SK-N-SH (cell line): ENCODE data around the gene CSF2RB. TPM values are rescaled to one million over a fixed set of nuclear protein-coding genes. Genes with fewer than 3 reads are reported as not detected.

Experiments used
- CTCF ChIA-PET: fragments of 300-600, 350-600 bp; formaldehyde crosslinking; extraction: SDS; loops from one replicate; lab custom pipeline; 2021; lab: Yijun Ruan, JAX
- POLR2A ChIA-PET: fragments of 350-600 bp; sonication (Branson Sonifier 250); formaldehyde crosslinking; extraction: SDS; loops from one replicate; lab custom pipeline; 2020; ENCODE audit warnings: antibody characterized with exemption, inconsistent platforms; lab: Yijun Ruan, JAX
- DNase-seq: peaks from one replicate; pipeline ENCODE4 v3.0.0; 2012
- H2AFZ ChIP-seq: fragments of 200-600 bp; sonication (generic); 2 replicates; pipeline ENCODE4 v1.8.1; 2016; ENCODE audit warnings: antibody characterized with exemption, mild to moderate bottlenecking, low read depth
- H3F3A ChIP-seq: fragments of 200-600 bp; sonication (generic); replicated peaks from 2 replicates; pipeline ENCODE3; 2016; ENCODE audit warnings: antibody characterized with exemption, mild to moderate bottlenecking; ENCODE audit not compliant: insufficient read depth
- H3K27ac ChIP-seq, 2 experiments: fragments of 200-500 bp in 1 of 2; fragments of 200-600 bp in 1 of 2; sonication (Bioruptor generic) in 1 of 2; sonication (generic), shearing (Covaris generic) in 1 of 2; 2 replicates each; pipeline versions ENCODE4 v1.5.1 to v1.6.1; 2014 to 2016; ENCODE audit warnings: low read depth in 2 of 2, inconsistent platforms in 1 of 2, low read length in 1 of 2, mild to moderate bottlenecking in 1 of 2, mixed read lengths in 1 of 2
- H3K27me3 ChIP-seq: fragments of 200-600 bp; sonication (generic), shearing (Covaris generic); 2 replicates; pipeline ENCODE4 v1.6.1; 2016; ENCODE audit warnings: mixed run types; ENCODE audit not compliant: insufficient read depth
- H3K36me3 ChIP-seq, 2 experiments: fragments of 200-500 bp in 1 of 2; fragments of 200-600 bp in 1 of 2; sonication (Bioruptor generic) in 1 of 2; sonication (generic) in 1 of 2; replicated peaks in 1 of 2; 2 replicates each; pipeline versions ENCODE3 to v1.5.1; 2014 to 2016; ENCODE audit warnings: low read length in 1 of 2, mild to moderate bottlenecking in 1 of 2; ENCODE audit not compliant: insufficient read depth in 2 of 2, control insufficient read depth in 1 of 2
- H3K4me1 ChIP-seq, 2 experiments: fragments of 200-500 bp in 1 of 2; fragments of 200-600 bp in 1 of 2; sonication (Bioruptor generic) in 1 of 2; sonication (generic), shearing (Covaris generic) in 1 of 2; 2 replicates each; pipeline versions ENCODE4 v1.5.1 to v1.6.1; 2014 to 2016; ENCODE audit warnings: low read depth in 1 of 2, low read length in 1 of 2, mixed run types in 1 of 2; ENCODE audit not compliant: insufficient read depth in 2 of 2, control insufficient read depth in 1 of 2
- H3K4me2 ChIP-seq: fragments of 200-600 bp; sonication (generic), shearing (Covaris generic); 2 replicates; pipeline ENCODE4 v1.6.1; 2017; ENCODE audit warnings: mixed run types
- H3K4me3 ChIP-seq, 2 experiments: fragments of 200-500 bp in 1 of 2; fragments of 200-600 bp in 1 of 2; sonication (Bioruptor generic) in 1 of 2; sonication (generic), shearing (Covaris generic) in 1 of 2; 2 replicates each; pipeline versions ENCODE4 v1.5.1 to v1.8.1; 2014 to 2016; ENCODE audit warnings: low read depth in 2 of 2, inconsistent platforms in 1 of 2, low read length in 1 of 2, mild to moderate bottlenecking in 1 of 2, mixed read lengths in 1 of 2, moderate library complexity in 1 of 2
- H3K79me2 ChIP-seq: fragments of 200-600 bp; sonication (generic); 2 replicates; pipeline ENCODE4 v1.8.1; 2017; ENCODE audit warnings: mild to moderate bottlenecking; ENCODE audit not compliant: insufficient read depth
- H3K9ac ChIP-seq: fragments of 200-600 bp; sonication (generic); 2 replicates; pipeline ENCODE4 v1.6.1; 2017; ENCODE audit warnings: mixed run types
- H3K9me2 ChIP-seq: fragments of 200-600 bp; sonication (generic); 2 replicates; pipeline ENCODE4 v1.6.1; 2017; ENCODE audit warnings: mixed run types
- H3K9me3 ChIP-seq: fragments of 200-600 bp; sonication (generic); 2 replicates; pipeline ENCODE4 v1.6.1; 2017; ENCODE audit warnings: mixed run types, mild to moderate bottlenecking, moderate library complexity
- H4K20me1 ChIP-seq: fragments of 200-600 bp; sonication (generic); 2 replicates; pipeline ENCODE4 v1.6.1; 2017; ENCODE audit warnings: mild to moderate bottlenecking, mixed run types; ENCODE audit not compliant: insufficient read depth
- EP300 ChIP-seq, 2 experiments: IDR thresholded peaks; 2 replicates each; pipeline versions ENCODE4 v1.4.0 to v1.6.1; 2012; ENCODE audit warnings: borderline replicate concordance in 1 of 2, low read depth in 1 of 2, low read length in 1 of 2
- GABPA ChIP-seq: IDR thresholded peaks from 2 replicates; pipeline ENCODE4 v1.4.0; 2012; ENCODE audit warnings: low read depth, mild to moderate bottlenecking
- GATA2 ChIP-seq: sonication (generic); formaldehyde crosslinking; IDR thresholded peaks from 2 replicates; pipeline ENCODE4 v1.5.0; 2020; ENCODE audit warnings: mild to moderate bottlenecking, missing genetic modification reagents
- JUND ChIP-seq: IDR thresholded peaks from 2 replicates; pipeline ENCODE4 v1.4.0; 2012
- MEF2A ChIP-seq: IDR thresholded peaks from 2 replicates; pipeline ENCODE4 v1.4.0; 2012; ENCODE audit warnings: low read depth, borderline replicate concordance
- MXI1 ChIP-seq: IDR thresholded peaks from 2 replicates; pipeline ENCODE4 v1.6.1; 2012; ENCODE audit warnings: mild to moderate bottlenecking, low read depth, low read length, improper control_type of control experiment
- NFIC ChIP-seq: IDR thresholded peaks from 2 replicates; pipeline ENCODE4 v1.4.0; 2012; ENCODE audit warnings: borderline replicate concordance
- NRF1 ChIP-seq: IDR thresholded peaks from 2 replicates; pipeline ENCODE4 v1.6.1; 2012; ENCODE audit warnings: low read depth, mild to moderate bottlenecking, low read length
- POLR2AphosphoS5 ChIP-seq: IDR thresholded peaks from 2 replicates; pipeline ENCODE4 v1.6.1; 2012; ENCODE audit warnings: low read depth, low read length
- RAD21 ChIP-seq: IDR thresholded peaks from 2 replicates; pipeline ENCODE4 v1.6.1; 2012; ENCODE audit warnings: mild to moderate bottlenecking, low read length
- RCOR1 ChIP-seq: fragments of 150-350 bp; IDR thresholded peaks from 2 replicates; pipeline ENCODE4 v1.6.1; 2017; ENCODE audit warnings: antibody characterized with exemption, low read length
- REST ChIP-seq: IDR thresholded peaks from 2 replicates; pipeline ENCODE4 v1.6.1; 2012; ENCODE audit warnings: mild to moderate bottlenecking, low read depth, low read length, moderate library complexity
- RFX5 ChIP-seq: IDR thresholded peaks from 2 replicates; pipeline ENCODE4 v1.6.1; 2012; ENCODE audit warnings: mild to moderate bottlenecking, improper control_type of control experiment, low read length
- SMC3 ChIP-seq: IDR thresholded peaks from 2 replicates; pipeline ENCODE4 v1.6.1; 2012; ENCODE audit warnings: low read depth, low read length, improper control_type of control experiment
- TAF1 ChIP-seq: IDR thresholded peaks from 2 replicates; pipeline ENCODE4 v1.6.1; 2012; ENCODE audit warnings: low read depth, mild to moderate bottlenecking, low read length, moderate library complexity, borderline replicate concordance
- ZBTB33 ChIP-seq: IDR thresholded peaks from 2 replicates; pipeline ENCODE4 v1.4.0; 2012; ENCODE audit warnings: low read depth, borderline replicate concordance
- WGBS: methylation state at CpG from one replicate; pipeline ENCODE4 v1.1.6; 2017; ENCODE audit warnings: low lambda C conversion rate; 5-methylcytosine and 5-hydroxymethylcytosine counted together
- polyA plus RNA-seq, 3 experiments: library from polyadenylated mRNA; depleted of rRNA; stranded (reverse); fragments of >200 nt; gene quantifications; 2 replicates each; pipeline ENCODE4 v1.2.3, GENCODE V29; 2012
- TF ChIP-seq, protein P1 (sequence below): fragments of 150-350 bp; IDR thresholded peaks from 2 replicates; pipeline ENCODE4 v1.6.1; 2016; ENCODE audit warnings: mild to moderate bottlenecking, low read depth, low read length
- TF ChIP-seq, protein P2 (sequence below): IDR thresholded peaks from 2 replicates; pipeline ENCODE4; 2012

The CSF2RB gene
- polyA plus RNA-seq, 1 of the 3 experiments (the other 2 are of a cell fraction) = not detected

DNA sequence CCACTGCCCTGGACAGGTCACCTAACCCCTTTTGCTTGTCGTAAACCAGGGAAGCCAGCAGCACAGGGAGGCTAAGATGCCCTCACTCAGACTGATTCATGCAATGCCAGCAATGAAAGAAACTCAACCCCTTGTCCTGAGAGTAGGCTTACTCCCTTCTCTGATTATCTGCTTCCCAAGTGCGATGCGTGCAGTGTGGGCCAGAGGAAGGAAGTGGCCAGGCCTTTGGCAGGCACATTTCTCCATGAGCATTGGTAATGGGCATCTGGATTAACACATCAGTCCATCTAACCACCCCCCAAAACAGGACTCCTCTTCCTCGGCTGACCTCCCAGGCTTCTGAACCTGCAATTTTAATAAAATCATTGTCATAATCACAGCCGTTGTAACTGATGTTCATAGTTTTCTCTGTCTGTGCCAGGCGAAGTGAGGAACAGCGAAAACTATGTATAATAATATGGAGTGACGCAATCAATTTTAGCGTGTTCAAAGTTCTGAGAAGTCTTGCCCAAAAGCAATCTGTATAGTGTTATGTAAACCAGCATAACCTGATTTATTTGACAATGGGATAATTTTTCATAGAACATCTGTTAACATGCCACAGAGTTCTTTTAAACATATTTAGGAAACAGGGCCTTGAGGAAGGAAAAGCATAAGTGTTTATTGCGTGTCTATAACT is 71.9 kb downstream of the CSF2RB start:
- H3K4me1 ChIP-seq = no peaks in the 10 kb centered on the region
- WGBS = 59% methylated on average over 10 of the region's 10 CpGs
- no peaks in the 10 kb centered on the region for H3K79me2 ChIP-seq
- no peaks in the 10 kb centered on the region for H3K9me3 ChIP-seq
- no peak for DNase-seq
- H3K27ac ChIP-seq = no peak overlapping the region
- no peak overlapping the region for H3K9ac ChIP-seq
- H3K36me3 ChIP-seq = no peaks in the 10 kb centered on the region
- H2AFZ ChIP-seq = no peak overlapping the region
- no peak overlapping the region for H3K4me3 ChIP-seq
- no peak overlapping the region for H3K4me2 ChIP-seq
- no peak for TF ChIP-seq TAF1
- TF ChIP-seq REST = no peak
- TF ChIP-seq RFX5 = no peak
- TF ChIP-seq, protein P1, sequence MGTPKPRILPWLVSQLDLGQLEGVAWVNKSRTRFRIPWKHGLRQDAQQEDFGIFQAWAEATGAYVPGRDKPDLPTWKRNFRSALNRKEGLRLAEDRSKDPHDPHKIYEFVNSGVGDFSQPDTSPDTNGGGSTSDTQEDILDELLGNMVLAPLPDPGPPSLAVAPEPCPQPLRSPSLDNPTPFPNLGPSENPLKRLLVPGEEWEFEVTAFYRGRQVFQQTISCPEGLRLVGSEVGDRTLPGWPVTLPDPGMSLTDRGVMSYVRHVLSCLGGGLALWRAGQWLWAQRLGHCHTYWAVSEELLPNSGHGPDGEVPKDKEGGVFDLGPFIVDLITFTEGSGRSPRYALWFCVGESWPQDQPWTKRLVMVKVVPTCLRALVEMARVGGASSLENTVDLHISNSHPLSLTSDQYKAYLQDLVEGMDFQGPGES = no peak
- TF ChIP-seq RAD21 = no peak
- TF ChIP-seq GATA2 (CRISPR knock-in tag) = no peak
- no peak for TF ChIP-seq RCOR1
- TF ChIP-seq, protein P2, sequence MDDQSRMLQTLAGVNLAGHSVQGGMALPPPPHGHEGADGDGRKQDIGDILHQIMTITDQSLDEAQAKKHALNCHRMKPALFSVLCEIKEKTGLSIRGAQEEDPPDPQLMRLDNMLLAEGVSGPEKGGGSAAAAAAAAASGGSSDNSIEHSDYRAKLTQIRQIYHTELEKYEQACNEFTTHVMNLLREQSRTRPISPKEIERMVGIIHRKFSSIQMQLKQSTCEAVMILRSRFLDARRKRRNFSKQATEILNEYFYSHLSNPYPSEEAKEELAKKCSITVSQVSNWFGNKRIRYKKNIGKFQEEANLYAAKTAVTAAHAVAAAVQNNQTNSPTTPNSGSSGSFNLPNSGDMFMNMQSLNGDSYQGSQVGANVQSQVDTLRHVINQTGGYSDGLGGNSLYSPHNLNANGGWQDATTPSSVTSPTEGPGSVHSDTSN = no peak
- TF ChIP-seq MEF2A = no peak
- TF ChIP-seq MXI1 = no peak
- no peak for TF ChIP-seq NRF1
- no peak for TF ChIP-seq NFIC
- no peak for TF ChIP-seq JUND
- no peak for TF ChIP-seq POLR2AphosphoS5
- no peak for TF ChIP-seq GABPA
- TF ChIP-seq ZBTB33 = no peak
- no peak for TF ChIP-seq EP300 (IDR thresholded peaks at IDR 0.05; ENCODE audit: borderline replicate concordance in 1 of 2, low read depth in 1 of 2, low read length in 1 of 2)
- TF ChIP-seq SMC3 = no peak
- TF ChIP-seq, all 33 proteins: peak for 0
- no peaks in the 10 kb centered on the region for H3K9me2 ChIP-seq
- no peaks in the 10 kb centered on the region for H4K20me1 ChIP-seq
- ChIA-PET CTCF (interaction anchor here (0.6 to 1.0 kb wide), 2 partner anchors 14 to 197 kb away, joined by 3 to 5 read pairs; no protein-coding TSS in a partner anchor), POLR2A (no interaction called here)
- H3F3A ChIP-seq = no peaks in the 10 kb centered on the region
- peaks cover 7% of the 10 kb centered on the region; the same call in 1 of the 2 replicates for H3K27me3 ChIP-seq
